IPS-18c (cell line): Measurements from ENCODE around the gene ABHD17B.
"Not testable (repeated sequence)": the region's sequence is repeated elsewhere in the genome, so short reads cannot be mapped to it uniquely, and the experiment has no call there.

Experiments used
- H3K4me3 ChIP-seq: 2 replicates; pipeline ENCODE4 v1.7.0; 2013; ENCODE audit warnings: low read depth, mild to moderate bottlenecking, low read length, moderate library complexity; ENCODE audit not compliant: insufficient read depth
- H3K9me3 ChIP-seq: one replicate; pipeline ENCODE4 v1.6.1; 2013; ENCODE audit warnings: mild to moderate bottlenecking, low read length, moderate library complexity; ENCODE audit not compliant: control insufficient read depth, insufficient read depth

ABHD17B gene

GRCh38 chr9:71911061-71911907, at the start of gene ABHD17B, which contains the start of gene C9orf85:
Gene ABHD17B, minus strand, starts transcription at chr9:71911193. Its CDS starts 36,113 bp downstream, at chr9:71875080.
Gene C9orf85, plus strand, starts transcription at chr9:71911639. Its CDS starts 96 bp downstream, at chr9:71911735.
- H3K9me3 ChIP-seq = no peaks in the 10 kb centered on the region
- peak within 1 kb of the TSS; percentile 95 for H3K4me3 ChIP-seq

DNA sequence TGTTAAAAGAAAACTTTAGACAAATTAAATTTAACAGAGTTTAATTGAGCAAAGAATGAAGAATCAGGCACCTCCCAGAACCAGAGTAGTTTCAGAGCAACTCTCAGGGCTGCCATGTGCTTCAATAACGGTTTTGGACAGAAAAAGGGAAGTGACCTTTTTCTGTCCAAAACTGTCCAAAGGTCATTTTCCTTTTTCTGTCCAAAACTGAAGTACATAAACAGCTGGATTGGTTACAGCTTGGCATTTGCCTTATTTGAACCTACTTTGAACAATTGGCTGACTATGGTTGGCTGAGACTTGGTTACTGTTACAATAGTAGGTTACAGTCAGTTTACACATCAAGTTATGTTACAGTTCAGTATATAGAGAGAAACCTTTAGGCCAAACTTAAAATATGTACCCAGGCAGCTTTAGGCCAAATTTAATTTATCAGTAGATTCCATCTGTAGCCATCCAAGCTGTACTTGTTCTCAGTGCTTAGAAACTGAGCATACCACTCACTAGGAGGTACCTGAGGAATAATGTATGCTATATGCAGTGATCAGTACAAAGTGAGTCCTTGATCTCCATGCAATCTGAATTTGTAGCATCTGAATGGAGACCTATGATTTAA, 44.4 kb upstream of the ABHD17B start:
- no peak overlapping the region for H3K4me3 ChIP-seq
- no peaks in the 10 kb centered on the region for H3K9me3 ChIP-seq

DNA sequence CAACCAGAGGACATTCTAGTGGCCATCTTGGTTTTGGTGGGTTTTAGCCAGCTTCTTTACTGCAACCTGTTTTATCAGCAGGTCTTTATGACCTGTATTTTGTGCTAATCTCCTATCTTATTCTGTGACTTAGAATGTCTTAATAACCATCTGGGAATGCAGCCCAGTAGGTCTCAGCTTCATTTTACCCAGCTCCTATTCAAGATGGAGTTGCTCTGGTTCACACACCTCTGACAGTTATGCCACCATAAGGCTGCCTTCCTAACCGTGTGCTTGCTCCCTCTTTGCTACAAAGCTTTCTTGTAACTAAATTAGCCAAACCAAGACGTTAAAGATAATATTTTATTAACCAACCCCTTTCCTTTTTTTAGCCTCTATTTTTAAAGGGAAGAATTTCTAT, 43.7 kb upstream of the ABHD17B start:
- H3K9me3 ChIP-seq = not testable (repeated sequence)

GRCh38 chr9:71944754-71945375, 33.9 kb upstream of the ABHD17B start:
- Histone ChIP-seq H3K4me3 (no peak overlapping the region), H3K9me3 (no peaks in the 10 kb centered on the region)

More for the DNA sequence above, 43.7 kb upstream of the ABHD17B start:
- H3K4me3 ChIP-seq = not testable (repeated sequence)

- no peak overlapping the region for H3K4me3 ChIP-seq
Measured at GRCh38 chr9:71941998-71942567, 31.1 kb upstream of the ABHD17B start.

GRCh38 chr9:71941060-71941568, 30.1 kb upstream of the ABHD17B start:
- no peaks in the 10 kb centered on the region for H3K9me3 ChIP-seq
- no peak overlapping the region for H3K4me3 ChIP-seq

More at GRCh38 chr9:71941998-71942567, 31.1 kb upstream of the ABHD17B start:
- no peaks in the 10 kb centered on the region for H3K9me3 ChIP-seq

DNA sequence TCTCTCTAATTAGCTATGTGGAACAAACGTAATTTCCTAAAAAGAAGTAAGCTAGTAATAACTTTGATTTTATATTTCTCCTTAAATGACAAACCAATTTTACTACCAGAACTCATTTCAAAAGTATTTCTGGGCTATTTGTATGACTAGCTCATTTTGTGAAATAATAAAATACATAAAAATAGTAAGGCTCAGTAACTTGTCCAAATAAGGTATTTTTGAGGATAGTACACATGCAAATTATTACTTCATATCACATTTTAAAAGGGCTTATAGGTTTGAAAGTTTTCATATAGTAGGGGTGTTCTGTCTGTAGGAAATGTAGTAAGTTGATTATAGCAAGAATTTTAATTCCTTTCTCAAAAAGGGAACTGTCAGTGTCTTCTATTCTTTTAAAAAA, 26.9 kb upstream of the ABHD17B start:
- Histone ChIP-seq H3K9me3 (no peaks in the 10 kb centered on the region), H3K4me3 (no peak overlapping the region)

GRCh38 chr9:71937070-71937625, 26.2 kb upstream of the ABHD17B start:
- no peak overlapping the region for H3K4me3 ChIP-seq
- H3K9me3 ChIP-seq = no peaks in the 10 kb centered on the region

- Histone ChIP-seq H3K9me3 (no peaks in the 10 kb centered on the region), H3K4me3 (no peak overlapping the region)
Measured at GRCh38 chr9:71936066-71936465, 25.1 kb upstream of the ABHD17B start.

DNA sequence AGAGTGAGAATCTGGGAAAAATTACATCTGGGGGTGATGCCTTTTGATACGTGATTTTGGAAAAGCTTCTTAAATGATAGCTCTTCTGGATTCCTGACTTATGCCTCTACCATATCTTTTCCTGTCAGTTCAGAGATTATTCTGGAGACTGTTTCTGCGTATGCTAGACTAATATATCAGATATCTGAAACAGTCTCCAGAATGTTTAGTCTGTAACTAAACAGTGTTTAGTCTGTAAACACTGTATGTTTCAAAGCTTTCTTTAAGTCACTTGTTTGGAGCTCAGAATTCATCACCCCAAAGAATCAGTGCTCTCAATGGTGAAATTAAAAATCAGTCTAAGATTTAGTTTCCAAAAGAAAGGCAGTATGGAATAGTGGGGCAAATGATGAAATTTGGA, 20.2 kb upstream of the ABHD17B start:
- Histone ChIP-seq H3K9me3 (no peaks in the 10 kb centered on the region), H3K4me3 (no peak overlapping the region)

- Histone ChIP-seq H3K9me3 (no peaks in the 10 kb centered on the region), H3K4me3 (no peak overlapping the region)
Measured at GRCh38 chr9:71929791-71930440, 18.9 kb upstream of the ABHD17B start.

- no peak overlapping the region for H3K4me3 ChIP-seq
- H3K9me3 ChIP-seq = no peaks in the 10 kb centered on the region
Measured at GRCh38 chr9:71929223-71929622, 18.2 kb upstream of the ABHD17B start.

- no peak overlapping the region for H3K4me3 ChIP-seq
- no peaks in the 10 kb centered on the region for H3K9me3 ChIP-seq
Measured at GRCh38 chr9:71928806-71929205, 17.8 kb upstream of the ABHD17B start.

DNA sequence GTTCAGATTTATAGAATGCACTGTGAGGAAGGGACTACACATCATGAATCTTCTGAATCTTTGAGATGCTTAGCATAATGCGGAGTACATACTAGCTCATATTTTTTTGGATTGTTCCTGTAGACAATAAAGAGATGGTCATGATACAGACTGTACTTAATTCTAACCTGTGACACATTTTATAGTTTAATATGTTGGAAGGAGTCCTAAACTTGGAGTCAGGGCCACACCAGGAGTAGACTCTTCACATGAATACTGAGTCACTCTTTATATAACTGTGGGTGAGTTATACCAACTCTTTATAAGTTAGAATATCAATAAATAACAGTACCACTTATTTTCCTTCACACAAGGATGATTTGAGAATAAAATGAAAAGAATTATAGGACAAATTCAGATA, 17.4 kb upstream of the ABHD17B start:
- Histone ChIP-seq H3K4me3 (no peak overlapping the region), H3K9me3 (no peaks in the 10 kb centered on the region)

DNA sequence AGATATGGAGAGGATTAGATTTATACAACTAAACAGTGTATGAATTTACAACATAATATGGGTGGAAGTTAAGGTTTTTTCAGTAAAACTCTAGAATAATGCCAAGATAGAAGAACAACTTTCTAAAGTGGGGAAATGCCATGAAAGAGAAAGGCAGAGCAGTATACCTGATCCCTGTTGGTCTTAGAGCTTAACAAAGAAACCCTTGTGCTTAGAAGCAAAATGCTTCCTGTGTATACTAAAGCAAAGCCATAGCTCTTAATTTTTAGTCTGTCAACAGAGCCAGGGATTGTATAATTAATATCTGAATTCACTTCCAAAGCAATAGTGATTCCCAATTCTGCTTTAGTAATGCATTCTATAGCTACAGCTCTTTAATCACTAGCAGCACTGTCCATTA, 14.8 kb upstream of the ABHD17B start:
- no peak overlapping the region for H3K4me3 ChIP-seq
- H3K9me3 ChIP-seq = no peaks in the 10 kb centered on the region

- no peak overlapping the region for H3K4me3 ChIP-seq
- H3K9me3 ChIP-seq = no peaks in the 10 kb centered on the region
Measured at GRCh38 chr9:71924576-71924975, 13.6 kb upstream of the ABHD17B start.
